Activated T-cell treated with anti-CD3 and anti-CD28 coated beads for 24 hours (primary cell): ENCODE measurements around the gene KHDC1.
"Not testable (repeated sequence)": the region's sequence is repeated elsewhere in the genome, so short reads cannot be mapped to it uniquely, and the experiment has no call there.

ENCODE experiments used
- DNase-seq: peaks from one replicate; pipeline ENCODE4 v3.0.0-alpha.2; 2020; ENCODE audit warnings: low read depth

The KHDC1 gene, protein sequence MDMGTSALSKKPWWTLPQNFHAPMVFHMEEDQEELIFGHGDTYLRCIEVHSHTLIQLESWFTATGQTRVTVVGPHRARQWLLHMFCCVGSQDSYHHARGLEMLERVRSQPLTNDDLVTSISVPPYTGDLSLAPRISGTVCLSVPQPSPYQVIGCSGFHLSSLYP

DNA sequence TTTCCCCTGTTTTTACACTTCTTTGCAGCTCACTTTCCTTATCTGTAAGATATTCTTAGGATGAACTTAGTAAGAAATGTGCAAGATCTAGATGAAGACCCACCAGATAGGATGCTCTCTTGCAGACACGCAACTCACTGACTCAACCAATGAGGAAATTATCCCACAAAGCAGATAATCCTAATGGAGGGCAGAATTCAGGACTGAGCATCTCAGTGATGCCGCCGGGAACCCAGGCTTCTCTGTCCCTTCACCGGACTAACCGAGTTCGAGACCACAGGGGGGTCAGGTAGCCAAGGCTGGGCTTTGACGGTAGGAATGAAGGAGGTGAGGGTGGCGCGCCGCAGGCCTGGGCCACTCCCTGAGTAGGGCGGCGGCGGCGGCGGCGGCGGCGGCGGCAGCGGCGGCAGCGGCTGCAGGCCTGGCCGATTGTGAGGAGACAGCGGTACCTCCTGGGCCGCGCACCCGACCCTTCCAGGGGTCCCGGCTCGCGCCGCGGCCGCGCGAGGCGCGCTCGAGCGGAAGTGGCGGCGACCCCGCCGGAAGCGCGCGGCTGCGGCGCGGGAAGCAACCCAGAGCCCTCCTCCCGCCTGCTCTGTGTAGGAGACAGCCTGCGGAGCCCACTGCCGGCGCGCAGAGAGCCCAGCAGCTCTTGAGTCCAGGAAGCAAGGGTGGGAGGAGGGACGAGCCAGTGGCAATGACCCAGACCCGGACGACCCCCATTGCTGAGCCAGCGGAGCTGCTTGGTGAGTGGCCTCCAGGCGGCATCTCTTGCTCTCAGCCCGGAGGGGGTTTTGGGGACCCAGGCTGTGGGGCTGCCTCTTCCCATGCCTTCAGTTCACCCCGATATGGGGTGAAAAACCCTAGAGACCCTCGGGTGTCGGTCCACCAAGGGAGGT lies at the start of gene KHDC1:
Gene KHDC1, minus strand, starts transcription at position 526 of the 899 bp plus-strand sequence. CDS start 20,679 bp downstream, outside the sequence.
- DNase-seq, result peak; percentile 50

DNA sequence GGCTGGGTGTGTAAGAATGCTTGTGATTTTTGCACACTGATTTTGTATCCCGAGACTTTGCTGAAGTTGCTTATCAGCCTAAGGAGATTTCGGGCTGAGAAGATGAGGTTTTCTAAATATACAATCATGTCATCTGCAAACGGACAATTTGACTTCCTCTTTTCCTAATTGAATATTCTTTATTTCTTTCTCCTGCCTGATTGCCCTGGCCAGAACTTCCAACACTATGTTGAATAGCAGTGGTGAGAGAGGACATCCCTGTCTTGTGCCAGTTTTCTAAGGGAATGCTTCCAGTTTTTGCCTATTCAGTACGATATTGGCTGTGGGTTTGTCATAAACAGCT lies 47.5 kb upstream of the KHDC1 start:
- not testable (repeated sequence) for DNase-seq

DNA sequence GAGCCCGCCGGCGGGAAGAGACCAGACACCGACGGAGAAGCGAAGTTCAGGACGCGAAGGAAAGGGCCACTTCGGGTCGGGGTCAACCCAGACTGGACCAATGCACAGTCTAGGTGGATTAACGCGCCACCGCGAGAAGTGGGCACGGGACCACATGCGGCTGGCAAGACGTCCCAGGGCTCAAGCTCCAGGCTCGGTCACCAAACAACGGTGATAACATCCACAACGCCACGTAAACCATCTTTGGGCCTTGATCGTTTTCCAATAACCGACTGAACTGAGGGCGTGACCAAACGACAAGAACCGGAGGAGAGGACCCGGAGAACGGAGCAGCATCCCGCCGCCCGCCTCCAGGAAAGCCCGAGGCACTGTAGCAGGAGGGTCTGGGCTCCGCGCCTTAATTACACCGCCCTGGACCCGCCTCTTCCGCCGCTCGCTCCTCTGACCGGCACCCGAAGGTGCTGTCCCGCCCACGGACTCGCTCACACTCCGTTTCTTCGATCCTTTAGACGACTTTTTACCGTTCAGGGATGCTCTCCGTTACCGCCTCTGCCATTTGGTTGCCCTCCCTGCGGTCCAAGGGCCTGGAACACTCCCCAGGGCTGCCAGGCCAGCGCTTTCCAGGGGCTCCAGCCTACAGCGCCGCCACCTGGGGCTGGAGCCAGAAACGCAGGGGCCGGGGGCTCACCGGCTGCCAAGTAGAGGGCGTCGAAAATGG lies 46.9 kb upstream of the KHDC1 start:
- peak; percentile 45 for DNase-seq

DNA sequence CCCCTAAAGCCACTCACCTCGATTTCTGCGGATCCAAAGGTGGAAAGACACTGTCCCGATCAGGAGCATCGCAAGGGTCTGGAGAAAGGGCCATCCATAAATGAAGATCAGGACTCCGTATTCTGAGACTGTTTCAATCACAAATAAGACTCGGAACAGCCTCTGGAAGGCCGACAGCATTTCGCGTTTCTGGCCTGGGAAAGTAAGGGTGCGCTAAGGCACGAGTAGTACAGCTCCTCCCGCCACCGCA lies 46.5 kb upstream of the KHDC1 start:
- DNase-seq, result no peak

DNA sequence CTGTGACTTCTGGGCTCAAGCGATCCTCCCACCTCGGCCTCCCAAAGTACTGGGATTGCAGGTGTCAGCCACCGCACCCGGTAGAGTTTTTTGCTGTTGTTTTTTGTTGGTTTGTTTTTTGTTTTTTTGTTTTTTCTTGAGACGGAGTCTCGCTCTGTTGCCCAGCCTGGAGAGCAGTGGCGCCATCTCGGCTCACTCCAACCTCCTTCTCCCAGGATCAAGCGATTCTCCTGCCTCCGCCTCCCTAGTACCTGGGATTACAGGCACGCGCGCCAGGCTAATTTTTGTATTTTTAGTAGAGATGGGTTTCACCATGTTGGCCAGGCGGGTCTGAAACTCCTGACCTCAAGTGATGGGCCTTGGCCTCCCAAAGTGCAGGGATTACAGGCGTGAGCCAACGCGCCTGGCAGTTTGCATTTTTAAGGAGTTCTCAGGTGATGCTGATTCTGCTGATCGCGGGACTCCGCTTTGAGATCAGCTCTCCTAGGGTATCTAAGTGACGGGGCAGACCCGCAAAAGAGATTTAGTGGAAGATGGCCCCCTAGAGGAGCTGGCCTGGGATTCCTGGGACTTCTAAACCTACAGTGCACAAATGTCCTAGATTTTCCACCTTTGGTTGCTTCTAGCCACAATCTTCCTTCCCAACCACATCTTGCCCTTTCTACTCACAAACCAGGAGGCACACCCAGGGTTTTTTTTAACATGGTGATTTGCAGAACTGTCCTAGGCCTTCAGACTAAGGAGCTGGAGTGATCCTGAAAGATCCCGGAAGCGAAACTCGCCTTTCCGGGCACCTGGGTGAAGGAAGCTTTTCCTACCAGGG lies 45.9 kb upstream of the KHDC1 start:
- DNase-seq, result no peak

DNA sequence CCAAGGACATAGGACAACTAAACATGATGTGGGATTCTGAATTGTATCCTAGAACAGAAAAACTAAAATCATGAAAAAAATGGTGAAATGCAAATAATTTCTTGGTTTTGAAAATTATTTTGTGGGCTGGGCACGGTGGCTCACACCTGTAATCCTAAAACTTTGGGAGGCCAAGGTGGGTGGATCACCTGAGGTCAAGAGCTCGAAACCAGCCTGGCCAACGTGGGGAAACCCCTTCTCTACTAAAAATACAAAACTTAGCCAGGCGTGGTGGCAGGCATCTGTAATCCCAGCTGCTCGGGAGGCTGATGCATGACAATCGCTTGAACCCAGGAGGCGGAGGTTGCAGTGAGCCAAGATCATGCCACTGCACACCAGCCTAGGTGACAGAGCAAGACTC lies 40.8 kb upstream of the KHDC1 start:
- not testable (repeated sequence) for DNase-seq

DNA sequence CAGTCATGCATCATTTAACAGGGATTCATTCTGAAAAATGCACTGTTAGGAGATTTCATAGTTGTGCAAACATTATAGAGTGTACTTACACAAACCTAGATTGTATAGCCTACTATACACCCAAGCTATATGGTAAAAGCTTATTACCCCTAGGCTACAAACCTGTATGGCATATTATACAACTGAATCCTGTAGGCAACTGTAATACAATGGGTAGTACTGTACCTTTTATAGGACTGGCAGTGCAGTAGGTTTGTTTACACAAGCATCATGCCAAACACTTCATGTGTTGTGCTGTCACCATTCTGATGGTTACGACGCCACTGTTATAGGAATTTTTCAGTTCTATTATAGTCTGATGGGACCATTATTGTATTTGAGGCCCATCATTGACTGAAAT lies 39.3 kb upstream of the KHDC1 start:
- DNase-seq, result no peak

DNA sequence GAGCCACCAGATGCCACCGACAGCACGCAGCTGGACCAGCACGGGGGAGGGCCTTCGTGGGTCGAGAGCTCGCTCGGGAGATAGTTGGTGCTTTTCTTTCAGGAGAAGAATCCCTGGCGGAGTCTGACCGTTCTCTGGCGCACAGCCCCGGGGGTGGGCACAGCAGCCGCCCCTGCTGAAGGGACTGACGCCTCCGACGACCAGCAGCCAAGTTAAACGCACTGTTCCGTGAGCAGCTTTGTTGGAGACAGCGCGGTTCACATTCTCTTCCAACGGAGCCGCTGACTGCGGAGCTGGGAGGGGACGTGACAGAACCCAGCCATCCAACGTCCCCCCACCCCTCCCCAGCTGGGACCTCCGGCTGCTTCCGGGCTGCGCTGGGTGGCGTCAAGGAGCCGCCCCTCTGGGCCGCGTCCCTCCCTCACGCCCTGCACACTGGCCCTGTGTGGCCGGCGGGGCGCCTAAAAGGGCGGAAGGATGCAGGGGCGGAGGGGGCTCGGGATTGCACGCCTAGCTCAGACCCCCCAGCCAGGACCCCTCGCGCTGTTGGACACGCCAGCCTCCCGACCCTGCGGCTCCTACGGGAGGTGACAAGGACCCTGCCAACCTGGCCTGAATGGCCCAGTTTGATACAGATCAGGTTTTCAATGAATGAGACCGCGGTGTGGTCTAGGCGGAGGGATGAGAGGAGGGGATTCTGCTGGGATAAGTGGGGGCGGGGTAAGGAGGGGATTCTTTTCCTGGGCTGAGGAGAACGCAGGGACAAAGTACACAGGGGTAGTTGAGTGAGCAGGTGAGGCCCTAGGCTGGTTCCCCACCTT lies 36.4 kb upstream of the KHDC1 start:
- DNase-seq, result no peak

DNA sequence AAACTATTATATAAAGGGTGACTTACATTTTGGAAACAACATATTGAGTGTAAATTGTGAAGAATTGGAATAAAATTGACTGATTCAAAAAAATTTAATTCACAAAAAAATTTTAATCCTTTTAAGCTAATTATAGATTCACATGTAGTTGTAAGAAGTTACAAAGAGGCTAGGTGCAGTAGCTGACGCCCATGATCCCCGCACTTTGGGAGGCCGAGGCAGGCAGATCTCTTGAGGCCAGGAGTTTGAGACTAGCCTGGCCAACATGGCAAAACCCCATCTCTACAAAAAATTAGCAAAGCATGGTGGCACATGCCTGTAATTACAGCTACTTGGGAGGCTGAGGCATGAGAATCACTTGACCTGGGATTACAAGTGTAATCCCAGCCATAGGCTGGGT lies 30.3 kb upstream of the KHDC1 start:
- no peak for DNase-seq

DNA sequence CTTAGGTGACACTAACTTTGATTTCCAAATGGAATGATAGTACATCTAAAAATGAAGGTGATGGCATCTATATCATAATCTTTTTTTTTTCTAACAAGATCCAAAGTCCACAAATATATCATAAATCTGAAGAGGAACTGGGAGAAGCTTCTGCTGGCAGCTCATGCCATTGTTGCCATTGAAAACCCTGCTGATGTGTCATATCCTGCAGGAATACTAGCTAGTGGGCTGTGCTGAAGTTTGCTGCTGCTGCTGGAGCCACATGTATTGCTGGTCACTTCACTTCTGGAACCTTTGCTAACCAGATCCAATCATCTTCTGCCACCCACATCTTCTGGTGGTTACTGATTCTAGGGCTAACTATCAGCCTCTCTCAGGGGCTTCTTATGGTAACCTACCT lies 27.4 kb upstream of the KHDC1 start:
- DNase-seq, result no peak

DNA sequence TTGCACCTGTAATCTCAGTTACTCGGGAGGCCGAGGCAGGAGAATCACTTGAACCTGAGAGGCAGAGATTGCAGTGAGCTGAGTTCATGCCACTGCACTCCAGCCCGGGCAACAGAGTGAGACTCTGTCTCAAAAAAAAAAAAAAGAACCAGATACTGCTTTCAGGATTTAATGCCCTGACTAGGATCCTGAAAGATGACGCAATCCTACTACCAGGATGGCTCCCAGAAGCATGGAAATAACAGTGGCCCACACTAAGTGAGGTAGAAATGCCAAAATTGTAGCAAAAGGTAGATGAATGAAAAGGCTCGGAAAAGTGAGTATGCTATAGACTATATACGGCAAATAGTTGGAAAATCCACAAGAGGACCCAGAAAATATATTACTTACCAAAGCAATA lies 23.8 kb upstream of the KHDC1 start:
- no peak for DNase-seq

DNA sequence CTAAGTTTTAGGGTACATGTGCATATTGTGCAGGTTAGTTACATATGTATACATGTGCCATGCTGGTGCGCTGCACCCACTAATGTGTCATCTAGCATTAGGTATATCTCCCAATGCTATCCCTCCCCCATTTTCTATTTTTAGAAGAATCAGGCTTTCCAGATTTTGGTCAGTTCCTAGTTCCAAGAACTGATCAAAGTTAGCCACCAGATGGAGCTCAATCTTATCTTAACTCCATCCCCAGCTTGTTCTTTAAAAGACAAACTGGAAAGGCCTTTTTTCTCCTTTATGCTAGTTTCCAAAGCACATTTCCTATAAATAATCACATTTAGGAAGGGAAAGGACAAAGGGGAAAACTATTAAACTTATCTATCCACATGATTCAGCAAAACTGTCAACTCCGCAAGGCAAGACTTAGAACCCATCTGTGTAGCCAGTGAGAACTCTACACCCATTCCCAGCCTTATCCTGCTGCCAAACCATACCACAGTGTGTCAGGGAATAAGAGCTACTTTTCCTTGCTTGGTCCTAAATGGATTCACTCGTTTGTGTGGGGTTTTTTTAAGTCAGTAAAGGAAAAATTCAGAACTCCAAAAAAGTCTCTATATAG lies 22.8 kb upstream of the KHDC1 start:
- no peak for DNase-seq

DNA sequence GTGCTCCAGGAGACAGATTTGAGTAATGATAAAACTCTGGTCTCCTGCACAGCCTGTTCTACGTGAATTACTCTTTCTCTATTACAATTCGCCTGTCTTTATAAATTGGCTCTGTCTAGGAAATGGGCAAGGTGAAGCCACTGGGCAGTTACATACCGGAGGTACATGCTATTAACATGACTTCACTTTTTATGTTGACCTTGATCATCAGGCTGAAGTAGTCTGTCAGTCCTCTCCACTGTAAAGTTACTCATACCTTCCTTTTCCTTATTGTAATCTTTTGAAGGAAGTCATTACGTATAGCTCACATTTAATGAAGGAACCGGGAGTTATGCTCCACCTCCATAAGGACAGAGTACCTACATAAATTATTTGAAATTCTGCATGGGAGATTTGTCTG lies 19.9 kb upstream of the KHDC1 start:
- no peak for DNase-seq

DNA sequence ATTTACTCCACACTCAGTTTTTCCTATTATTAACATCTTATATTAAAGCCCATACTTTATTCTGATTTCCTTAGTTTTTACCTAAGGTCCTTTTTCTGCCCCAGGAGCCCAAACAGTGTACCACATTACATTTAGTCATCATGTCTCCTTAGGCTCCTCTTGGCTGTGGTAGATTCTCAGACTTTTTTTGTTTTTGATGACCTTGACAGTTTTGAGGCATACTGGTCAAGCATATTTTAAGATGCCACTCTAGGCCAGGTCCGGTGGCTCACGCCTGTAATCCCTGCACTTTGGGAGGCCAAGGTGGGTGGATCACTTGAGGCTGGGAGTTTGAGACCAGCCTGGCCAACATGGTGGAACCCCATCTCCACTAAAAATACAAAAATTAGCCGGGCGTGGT lies 18.7 kb upstream of the KHDC1 start:
- not testable (repeated sequence) for DNase-seq

DNA sequence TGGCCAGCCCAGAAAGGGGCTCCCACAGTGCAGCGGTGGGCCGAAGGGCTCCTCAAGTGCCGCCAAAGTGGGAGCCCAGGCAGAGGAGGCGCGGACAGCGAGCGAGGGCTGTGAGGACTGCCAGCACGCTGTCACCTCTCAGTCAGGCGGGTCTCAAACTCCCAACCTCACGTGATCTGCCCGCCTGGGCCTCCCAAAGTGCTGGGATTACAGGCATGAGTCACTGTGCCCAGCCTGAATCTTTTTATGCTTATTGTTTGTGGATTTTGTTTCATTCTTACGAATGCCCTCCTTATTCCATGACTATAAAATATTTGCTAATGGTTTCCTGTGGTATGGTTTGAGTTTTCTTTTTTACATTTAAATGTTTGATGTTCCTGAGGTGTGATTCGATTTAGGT lies 6.3 kb upstream of the KHDC1 start:
- DNase-seq, result not testable (repeated sequence)

DNA sequence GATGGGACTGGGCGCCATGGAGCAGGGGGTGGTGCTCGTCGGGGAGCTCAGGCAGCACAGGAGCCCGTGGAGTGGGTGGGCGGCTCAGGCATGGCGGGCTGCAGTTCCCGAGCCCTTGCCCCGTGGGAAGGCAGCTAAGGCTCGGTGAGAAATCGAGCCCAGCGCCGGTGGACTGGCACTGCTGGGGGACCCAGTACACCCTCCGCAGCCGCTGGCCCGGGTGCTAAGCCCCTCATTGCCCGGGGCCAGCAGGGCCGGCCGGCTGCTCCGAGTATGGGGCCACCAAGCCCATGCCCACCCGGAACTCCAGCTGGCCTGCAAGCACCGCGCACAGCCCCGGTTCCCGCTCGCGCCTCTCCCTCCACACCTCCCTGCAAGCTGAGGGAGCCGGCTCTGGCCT lies 5.9 kb upstream of the KHDC1 start:
- DNase-seq, result not testable (repeated sequence)

DNA sequence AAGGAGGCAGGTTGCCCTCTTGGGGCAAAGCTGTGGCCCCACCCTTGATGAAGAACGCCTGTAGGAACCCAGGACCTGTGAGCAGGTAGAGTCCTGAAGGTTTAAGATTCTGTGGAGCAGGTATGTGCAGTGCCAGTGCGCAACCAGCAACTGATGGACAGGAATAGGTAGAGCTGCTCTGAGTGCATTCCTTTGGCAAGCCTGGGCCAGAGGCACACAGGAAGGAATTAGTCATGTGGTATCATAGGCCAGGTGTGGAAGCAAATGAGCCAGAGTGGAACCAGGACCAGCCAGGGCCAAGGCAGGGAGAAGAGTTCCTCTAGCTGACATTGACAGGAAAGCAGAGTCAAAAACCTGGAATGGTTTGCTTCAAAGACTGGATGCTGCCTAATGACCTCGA lies 1.4 kb upstream of the KHDC1 start:
- DNase-seq, result no peak

DNA sequence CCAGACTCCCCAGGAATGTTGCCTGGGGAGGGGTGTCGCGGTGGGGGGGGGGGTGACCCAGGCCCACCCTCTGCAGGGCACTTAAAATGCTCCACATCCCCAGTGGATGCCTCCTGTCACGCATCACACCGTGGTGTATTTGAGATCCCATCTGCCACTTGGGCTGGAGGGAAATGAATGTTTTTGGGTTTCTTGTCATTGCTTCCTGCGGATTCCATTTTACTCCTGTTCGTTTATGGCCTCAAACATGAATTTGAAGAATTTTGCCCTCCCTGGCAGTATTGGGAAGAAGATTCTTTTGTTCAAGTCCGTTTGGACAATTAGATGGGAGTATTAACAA lies 544 bp upstream of the KHDC1 start:
- no peak for DNase-seq

DNA sequence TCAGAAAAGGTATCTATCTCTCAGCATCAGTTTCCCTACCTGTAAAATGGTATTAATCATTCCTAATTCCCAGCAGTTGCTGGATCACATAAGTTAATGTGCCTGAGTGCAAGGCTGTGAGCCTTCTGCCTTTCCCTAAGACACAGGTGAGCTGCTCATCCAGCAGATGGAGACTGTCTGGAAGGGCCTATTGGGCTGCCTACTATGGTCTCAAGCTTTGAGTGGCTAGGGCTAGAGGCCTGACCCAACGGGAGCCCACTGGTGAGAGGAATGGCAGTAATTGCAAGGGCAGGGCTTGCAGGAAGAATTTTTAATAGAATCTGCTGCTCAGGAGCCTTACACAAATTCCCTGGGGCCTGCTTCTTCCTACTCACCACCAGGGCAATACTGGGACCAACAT lies 4.3 kb downstream of the KHDC1 start:
- no peak for DNase-seq

DNA sequence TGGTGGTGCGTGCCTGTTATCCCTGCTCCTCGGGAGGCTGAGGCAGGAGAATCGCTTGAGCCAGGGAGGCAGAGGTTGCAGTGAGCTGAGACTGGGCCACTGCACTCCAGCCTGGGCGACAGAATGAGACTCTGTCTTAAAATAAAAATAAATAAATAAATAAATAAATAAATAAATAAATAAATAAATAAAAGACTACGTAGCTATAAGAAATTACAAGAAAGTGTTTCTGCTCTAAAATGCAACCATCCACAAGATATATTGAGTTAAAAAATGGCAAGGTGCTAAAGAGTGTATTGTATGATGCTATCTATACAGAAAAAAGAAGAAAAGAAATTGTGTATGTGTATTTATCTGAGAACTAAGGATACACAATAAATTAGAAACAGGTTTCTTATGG lies 8.7 kb downstream of the KHDC1 start:
- not testable (repeated sequence) for DNase-seq

DNA sequence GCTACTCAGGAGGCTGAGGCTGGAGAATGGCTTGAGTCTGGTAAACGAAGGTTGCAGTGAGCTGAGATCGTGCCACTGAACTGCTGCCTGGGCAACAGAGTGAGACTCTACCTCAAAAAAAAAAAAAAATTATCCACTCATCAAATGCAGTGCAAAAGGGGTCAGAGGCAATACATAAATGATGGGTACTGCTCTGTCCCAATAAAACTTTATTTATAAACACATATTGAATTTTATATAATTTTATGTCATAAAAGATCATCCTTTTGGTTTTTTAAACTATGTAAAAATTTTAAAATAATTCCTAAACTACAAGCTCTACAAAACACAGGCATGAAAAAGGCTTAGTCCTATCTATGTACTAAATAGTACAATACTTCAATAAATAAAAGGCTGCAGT lies 10.3 kb downstream of the KHDC1 start:
- no peak for DNase-seq
